Coronary artery (tissue), 2 donors: ENCODE measurements around the gene CD3E.
"Not testable (repeated sequence)": the region's sequence is repeated elsewhere in the genome, so short reads cannot be mapped to it uniquely, and the experiment has no call there.

Experiments
- DNase-seq: peaks from one replicate; pipeline ENCODE4 v3.0.0-alpha.2; 2017; ENCODE audit warnings: low spot score
- H3K27ac ChIP-seq, 2 donors: fragments of 200-600 bp; sonication (generic); one replicate each; pipeline ENCODE4 v1.5.1; 2016 to 2019
- H3K4me3 ChIP-seq: fragments of 200-600 bp; sonication (generic); 2 replicates; pipeline ENCODE4 v1.5.1; 2016; ENCODE audit warnings: mild to moderate bottlenecking, moderate library complexity
- CTCF ChIP-seq: fragments of 200-600 bp; sonication (generic); IDR thresholded peaks from one replicate; pipeline ENCODE4 v1.5.1; 2019; ENCODE audit warnings: antibody characterized with exemption

CD3E gene

GRCh38 chr11:118301600-118302195, 2.8 kb upstream of the CD3E start:
- DNase-seq, result no peak
- Histone ChIP-seq H3K4me3 (no peak overlapping the region), H3K27ac (no peak overlapping the region)
- no peak for TF ChIP-seq CTCF

- no peak for DNase-seq
- no peak overlapping the region for H3K27ac ChIP-seq
- no peak overlapping the region for H3K4me3 ChIP-seq
- no peak for TF ChIP-seq CTCF
Measured at GRCh38 chr11:118304227-118304567, 333 bp upstream of the CD3E start.

- no peak for TF ChIP-seq CTCF
- Histone ChIP-seq H3K4me3 (no peak overlapping the region), H3K27ac (no peak overlapping the region)
- DNase-seq, result no peak
Measured at GRCh38 chr11:118305726-118306125, 1.2 kb downstream of the CD3E start.

- no peak overlapping the region for H3K27ac ChIP-seq
- TF ChIP-seq CTCF, result no peak
- DNase-seq, result no peak
- no peak overlapping the region for H3K4me3 ChIP-seq
Measured at GRCh38 chr11:118306556-118306955, 2.0 kb downstream of the CD3E start.

GRCh38 chr11:118308995-118309528, 4.5 kb downstream of the CD3E start:
- H3K27ac ChIP-seq, H3K4me3 ChIP-seq, DNase-seq: not testable (repeated sequence)

GRCh38 chr11:118310271-118310670, 5.7 kb downstream of the CD3E start:
- H3K27ac ChIP-seq, result no peak overlapping the region
- no peak for DNase-seq
- TF ChIP-seq CTCF, result no peak
- no peak overlapping the region for H3K4me3 ChIP-seq

- TF ChIP-seq CTCF, result no peak
- Histone ChIP-seq H3K27ac (no peak overlapping the region), H3K4me3 (no peak overlapping the region)
- no peak for DNase-seq
Measured at GRCh38 chr11:118310781-118311485, 6.4 kb downstream of the CD3E start.
